Islet of Langerhans (tissue), 1 donor: ENCODE data around the gene DDC.
"Not testable (repeated sequence)": the region's sequence is repeated elsewhere in the genome, so short reads cannot be mapped to it uniquely, and the experiment has no call there.

Experiments used
- FAIRE-seq: peaks from one replicate; lab custom pipeline; 2011; peaks lifted over from hg19 to GRCh38; lab: Jason Lieb, UNC

The DDC gene

GRCh38 chr7:50588937-50589336 lies 23.7 kb upstream of the DDC start:
- no peak for FAIRE-seq

GRCh38 chr7:50587737-50588136 lies 22.5 kb upstream of the DDC start:
- no peak for FAIRE-seq

GRCh38 chr7:50584793-50585408 lies 19.7 kb upstream of the DDC start:
- no peak for FAIRE-seq

- no peak for FAIRE-seq
Measured at GRCh38 chr7:50584386-50584785, 19.2 kb upstream of the DDC start.

DNA sequence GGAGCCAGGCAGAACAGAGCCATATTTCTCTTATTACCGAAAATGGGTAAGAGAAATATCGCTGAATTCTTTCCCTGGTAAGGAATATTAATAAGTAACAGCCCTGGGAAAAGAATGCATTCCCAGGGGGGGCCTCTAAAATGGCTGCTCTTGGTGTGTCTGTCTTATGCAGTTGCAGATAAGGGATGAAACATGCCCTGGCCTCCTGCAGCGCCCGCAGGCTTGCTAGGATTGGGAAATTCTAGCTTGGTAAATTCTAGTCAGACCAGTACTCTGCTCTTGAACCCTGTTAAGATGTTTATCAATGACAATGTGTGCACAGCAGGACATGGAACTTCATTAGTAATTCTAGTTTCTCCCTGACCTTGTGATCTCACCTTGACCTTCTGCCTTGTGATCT lies 18.1 kb upstream of the DDC start:
- FAIRE-seq: not testable (repeated sequence)

DNA sequence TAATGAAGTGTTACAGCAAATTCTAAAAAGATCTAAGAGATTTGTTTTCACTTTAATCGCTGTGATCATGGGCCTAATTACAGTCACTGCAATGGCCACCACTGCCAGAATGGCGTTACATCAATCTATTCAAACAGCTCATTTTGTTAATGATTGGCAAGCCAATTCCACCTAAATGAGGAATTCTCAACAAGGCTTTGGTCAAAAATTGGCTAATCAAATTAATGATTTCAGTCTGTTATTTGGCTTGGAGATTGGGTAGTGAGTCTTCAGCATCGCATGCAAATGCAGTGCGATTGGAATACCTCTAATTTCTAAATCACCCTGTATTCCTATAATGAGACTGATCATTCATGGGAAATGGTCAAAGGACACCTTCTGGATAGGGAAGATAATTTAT lies 17.1 kb upstream of the DDC start:
- FAIRE-seq: not testable (repeated sequence)

DNA sequence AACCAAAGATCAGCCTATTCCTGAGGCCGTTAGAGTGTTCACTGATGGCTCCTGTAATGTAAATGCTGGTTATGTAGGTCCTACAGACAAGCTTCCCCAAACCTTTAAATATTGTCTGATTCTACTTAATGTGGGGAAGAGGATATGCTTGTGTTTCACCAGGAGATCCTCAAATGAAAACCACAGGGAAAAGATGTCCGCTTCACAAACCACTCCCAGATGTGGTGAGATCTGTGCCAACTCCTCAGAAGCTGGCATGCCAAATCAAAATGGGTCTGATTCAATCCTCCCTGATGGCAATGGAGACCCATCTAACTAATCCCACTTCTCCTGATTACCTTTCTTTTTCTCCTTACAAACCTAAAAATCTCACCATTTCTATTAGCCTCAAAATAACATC lies 15.5 kb upstream of the DDC start:
- FAIRE-seq: not testable (repeated sequence)

DNA sequence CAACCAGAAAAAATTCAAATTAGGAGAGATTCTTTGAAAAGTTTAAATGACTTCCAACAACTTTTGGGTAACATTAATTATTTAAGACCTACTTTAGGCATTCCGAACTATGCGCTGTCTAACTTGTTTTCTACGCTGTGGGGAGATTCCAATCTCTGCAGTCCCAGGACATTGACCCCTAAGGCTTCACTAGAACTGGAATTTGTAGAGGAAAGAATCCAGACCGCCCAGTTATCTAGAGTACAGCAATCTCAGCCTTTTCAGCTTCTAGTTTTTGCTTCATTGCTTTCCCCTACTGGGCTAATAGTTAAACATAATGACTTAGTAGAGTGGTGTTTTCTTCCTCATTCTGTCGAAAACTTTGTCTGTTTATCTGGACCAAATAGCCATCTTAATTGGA lies 14.9 kb upstream of the DDC start:
- FAIRE-seq: no peak

GRCh38 chr7:50578105-50578504 lies 12.9 kb upstream of the DDC start:
- not testable (repeated sequence) for FAIRE-seq

DNA sequence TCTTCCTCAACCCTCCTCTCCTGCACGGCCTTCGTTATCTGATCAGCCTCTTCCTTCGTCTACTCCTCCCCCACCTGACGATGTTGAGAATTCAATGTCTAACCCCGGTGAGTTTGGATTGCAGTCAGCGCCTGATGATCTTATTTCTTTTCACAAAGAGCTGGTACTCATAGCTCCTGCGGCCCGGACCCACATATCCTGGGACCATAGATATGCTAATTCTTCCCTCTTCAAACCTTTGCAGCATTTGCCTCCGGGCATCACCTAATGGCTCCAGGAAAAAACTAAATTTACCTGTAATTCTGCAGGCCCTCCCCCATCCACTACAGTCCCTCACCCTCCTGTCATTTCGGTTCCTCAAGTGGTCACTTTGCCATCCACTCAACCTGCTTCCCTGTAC lies 12.4 kb upstream of the DDC start:
- no peak for FAIRE-seq

DNA sequence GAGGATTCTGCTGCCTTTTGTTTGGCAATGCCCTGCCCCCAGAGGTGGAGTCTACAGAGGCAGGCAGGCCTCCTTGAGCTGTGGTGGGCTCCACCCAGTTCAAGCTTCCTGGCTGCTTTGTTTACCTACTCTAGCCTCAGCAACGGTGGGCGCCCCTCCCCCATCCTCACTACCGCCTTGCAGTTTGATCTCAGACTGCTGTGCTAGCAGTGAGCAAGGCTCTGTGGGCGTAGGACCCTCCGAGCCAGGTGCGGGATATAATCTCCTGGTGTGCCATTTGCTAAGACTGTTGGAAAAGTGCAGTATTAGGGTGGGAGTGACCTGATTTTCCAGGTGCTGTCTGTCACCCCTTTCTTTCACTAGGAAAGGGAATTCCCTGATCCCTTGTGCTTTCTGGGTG lies 11.2 kb upstream of the DDC start:
- FAIRE-seq: not testable (repeated sequence)

GRCh38 chr7:50567715-50568261 lies 2.6 kb upstream of the DDC start:
- no peak for FAIRE-seq

- no peak for FAIRE-seq
Measured at GRCh38 chr7:50565977-50566376, 772 bp upstream of the DDC start.

GRCh38 chr7:50565559-50565916 lies 333 bp upstream of the DDC start:
- FAIRE-seq: no peak

GRCh38 chr7:50564171-50564570 lies 1.0 kb downstream of the DDC start:
- FAIRE-seq: no peak

DNA sequence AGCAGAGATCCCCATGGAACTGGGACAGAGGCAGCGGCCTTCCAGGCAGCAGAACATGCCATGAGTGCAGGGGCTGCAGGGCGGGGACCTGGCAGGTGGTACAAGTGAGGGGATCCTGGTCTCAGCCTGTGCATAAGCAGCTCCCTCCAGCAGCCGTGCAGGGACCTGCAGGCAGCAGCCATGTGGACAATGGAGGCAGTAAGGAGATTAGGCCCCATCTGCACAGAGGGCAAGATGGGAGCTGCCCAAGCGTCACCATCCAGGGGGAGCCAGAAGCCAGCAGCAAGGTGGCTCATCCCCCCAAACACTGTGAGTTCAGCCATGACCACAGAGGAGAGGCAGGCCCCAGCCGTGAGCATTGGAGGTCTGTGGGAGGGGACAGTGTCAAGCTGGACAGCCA lies 3.1 kb downstream of the DDC start:
- no peak for FAIRE-seq

DNA sequence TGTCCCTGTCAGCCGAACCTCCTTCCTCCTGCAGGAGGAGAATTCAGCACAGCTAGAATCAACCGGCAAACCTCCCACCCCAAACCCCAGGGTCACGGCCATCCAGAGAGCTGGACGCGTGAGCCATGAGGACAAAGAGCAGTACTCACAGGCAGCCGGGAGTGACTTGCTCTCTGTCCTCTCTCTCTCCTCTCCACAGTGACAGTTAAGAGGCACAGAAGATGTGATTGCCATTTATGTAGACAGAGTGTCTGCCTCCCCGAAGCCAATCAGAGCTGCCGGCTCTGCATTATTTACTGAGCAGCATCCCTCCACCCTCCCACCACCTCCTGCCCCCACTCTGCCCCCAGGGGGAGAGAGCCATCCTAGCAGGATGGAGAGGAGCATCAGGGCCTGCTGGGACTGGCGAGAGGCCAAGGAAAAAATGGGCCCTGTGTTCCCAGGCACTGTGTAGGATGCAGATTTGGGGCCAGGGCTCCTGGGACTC lies 4.3 kb downstream of the DDC start:
- FAIRE-seq: no peak

- FAIRE-seq: no peak
Measured at GRCh38 chr7:50559881-50560280, 5.3 kb downstream of the DDC start.

DNA sequence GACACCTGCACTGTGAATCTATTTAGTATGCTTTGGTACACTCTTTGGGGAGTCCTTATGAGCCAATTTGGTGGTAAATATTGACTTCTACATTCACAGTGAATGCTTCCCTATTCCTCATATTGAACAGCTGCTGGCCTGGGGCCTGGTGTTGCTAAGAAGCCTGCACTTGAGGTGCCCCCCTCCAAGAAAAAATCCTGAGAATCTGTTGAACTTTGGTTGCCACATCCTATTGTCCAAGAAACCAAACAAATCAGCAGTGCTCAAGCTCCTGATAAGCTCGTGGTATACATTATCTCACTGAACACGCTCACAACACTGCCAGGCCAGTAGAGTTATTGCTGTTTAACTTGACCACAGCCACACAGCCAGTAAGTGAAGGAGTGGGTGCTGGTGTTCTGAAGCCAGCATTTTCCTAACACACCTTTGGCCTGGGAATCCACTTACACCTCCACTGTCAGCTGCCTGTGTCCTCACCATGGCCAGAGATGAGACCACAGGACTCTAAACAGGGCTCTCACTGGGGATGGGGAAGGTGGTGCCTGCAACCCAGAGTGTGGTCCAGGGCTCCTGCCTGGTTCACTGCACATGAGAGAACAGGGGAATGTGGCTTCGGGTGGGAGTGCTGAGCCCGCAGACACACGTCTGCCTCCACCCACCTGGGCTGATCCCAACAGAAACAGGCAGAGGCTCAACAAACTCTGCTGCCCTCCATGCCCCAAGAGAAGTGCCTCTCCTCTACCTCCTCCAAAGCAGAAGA lies 6.7 kb downstream of the DDC start:
- no peak for FAIRE-seq

DNA sequence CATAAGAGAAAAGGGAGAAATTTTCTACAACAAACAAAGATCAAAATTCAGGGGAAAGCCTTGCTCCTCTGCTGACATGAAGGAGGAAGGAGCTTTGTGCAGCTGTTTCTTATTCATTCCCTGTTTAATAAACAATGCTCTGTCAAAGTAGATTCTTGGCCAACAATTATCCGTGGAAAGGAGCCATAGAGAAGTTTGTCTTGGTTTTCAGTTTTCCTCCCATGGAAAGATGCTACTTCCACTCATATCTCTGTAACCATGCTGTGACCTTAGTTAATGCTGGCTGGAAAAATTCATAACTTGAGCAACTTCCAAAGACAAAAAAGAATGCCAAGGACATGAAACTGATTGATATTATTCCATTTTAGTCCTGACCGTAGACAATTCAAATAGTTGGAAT lies 8.1 kb downstream of the DDC start:
- FAIRE-seq: no peak

DNA sequence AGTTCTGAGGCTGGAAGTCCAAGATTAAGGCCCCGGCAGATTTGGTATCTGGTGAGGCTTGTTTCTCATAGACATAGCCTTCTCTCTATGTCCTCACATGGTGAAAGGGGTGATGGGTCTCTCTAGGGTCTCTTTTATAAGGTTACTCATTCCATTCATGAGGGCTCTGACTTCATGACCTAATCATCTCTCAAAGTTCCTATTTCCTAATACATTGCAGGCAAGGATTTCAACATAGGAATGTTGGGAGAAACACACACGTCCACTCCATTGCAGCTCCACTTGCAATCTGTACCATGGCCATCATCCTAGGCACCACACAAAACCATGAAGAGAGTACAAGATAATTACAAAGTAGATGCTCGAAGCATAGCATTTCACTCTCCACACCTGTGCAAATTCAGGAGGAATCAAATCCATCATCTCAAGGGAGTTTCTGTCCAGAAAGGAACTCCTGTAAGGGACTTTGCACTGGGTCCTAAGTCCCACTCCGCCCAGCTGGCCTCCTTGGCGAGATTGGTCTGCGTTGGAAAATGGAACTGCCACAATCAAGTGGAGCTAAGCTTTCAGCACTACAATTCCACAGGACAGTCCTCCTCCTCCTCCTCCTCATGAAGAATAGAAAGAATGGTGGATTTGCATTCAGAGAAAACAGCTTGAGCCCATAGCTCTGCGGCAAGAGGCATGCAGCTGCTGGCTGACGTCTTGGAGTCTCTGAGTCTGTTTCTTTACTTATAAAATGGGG lies 8.8 kb downstream of the DDC start:
- no peak for FAIRE-seq

GRCh38 chr7:50555594-50556140 lies 9.5 kb downstream of the DDC start:
- no peak for FAIRE-seq
